Islet precursor cell (in vitro differentiated cells): Measurements from ENCODE around the gene STH.
A peak's percentile ranks its signal among the peaks of the same experiment; 100 is the strongest.

Experiments
- DNase-seq: peaks from one replicate; pipeline ENCODE4 v3.0.0-alpha.2; 2018

The STH gene

GRCh38 chr17:46028981-46029565 is 30.0 kb downstream of the STH start:
- no peak for DNase-seq

GRCh38 chr17:46029627-46030026 is 30.6 kb downstream of the STH start:
- no peak for DNase-seq

- DNase-seq: no peak
These were observed 31.7 kb downstream of the STH start for GRCh38 chr17:46030752-46031151.

DNA sequence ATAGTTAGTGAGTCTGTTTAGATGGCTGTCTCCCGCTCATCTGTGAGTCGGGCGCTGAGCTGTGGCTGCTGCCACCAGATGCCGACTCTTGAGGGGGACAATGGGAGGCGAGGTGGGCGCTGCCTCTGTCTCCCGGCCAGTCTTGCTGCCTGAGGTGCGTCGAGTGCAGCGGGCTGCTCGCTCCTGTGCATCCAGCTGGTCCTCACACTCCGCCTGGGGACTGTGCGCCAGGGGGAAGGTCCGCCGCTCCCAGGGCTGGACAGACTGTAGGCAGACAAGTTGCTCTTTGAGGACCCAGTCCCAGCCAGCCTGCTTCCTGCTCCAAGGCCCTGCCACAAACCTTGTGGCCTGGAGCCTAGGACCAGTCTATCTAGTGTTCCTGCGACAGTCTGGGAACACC is 32.4 kb downstream of the STH start:
- DNase-seq: no peak

DNA sequence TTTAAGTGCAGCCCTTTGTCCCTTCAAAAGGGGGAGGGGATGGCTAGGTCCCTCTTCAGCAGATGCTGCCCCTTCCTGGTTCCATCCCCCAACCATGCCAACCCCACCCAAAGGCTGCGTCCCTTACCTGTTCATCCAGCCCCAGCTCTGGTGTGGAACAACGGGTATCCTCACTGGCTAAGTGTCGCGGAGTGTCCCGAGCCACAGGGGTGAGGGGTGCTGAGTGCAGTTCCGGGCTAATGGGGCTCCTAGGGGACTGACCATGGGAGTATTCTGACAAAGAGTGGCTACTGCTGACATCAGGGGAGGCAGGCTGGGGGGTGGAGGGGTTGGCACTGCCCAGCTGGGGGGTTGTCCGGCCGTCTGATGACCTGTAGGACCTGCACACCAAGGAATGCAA is 32.9 kb downstream of the STH start:
- DNase-seq: no peak

DNA sequence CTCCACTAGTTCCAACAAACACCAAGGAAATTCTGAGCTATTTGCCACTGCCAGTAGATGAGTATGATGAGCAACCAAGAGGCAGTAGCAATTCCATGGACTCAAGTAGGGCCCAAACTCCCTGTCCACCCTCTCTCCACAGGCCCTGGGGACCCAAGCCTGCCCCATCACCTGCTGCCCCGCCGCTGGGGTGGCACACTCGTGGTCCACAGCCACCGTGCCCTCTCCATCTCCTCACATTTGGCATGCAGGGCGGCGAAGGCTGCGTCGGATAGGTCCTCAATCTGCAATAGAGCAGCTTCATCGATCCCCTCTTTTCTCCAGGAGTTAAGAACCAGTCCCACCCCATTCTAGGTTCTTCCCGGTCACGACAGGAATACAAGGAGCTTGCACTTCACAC is 33.9 kb downstream of the STH start:
- no peak for DNase-seq

DNA sequence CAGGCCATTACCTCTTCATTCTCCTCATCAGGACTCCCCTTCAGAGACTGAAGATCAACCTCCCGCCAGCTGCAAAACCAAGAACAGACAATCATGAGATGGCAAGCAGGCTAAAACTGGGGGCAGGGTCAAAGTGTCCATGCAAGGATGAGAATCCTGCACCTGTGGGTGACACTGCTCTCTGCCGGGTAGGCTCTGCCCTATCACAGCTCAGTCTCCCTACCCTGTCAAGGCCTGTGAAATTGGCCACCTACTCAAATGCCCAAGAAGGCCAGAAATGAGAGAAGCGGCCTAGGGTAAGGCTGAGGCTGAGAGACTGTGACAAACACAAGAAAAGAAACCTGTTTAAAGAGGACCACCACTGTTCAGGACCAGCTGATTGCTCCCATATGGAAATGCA is 34.3 kb downstream of the STH start:
- no peak for DNase-seq

DNA sequence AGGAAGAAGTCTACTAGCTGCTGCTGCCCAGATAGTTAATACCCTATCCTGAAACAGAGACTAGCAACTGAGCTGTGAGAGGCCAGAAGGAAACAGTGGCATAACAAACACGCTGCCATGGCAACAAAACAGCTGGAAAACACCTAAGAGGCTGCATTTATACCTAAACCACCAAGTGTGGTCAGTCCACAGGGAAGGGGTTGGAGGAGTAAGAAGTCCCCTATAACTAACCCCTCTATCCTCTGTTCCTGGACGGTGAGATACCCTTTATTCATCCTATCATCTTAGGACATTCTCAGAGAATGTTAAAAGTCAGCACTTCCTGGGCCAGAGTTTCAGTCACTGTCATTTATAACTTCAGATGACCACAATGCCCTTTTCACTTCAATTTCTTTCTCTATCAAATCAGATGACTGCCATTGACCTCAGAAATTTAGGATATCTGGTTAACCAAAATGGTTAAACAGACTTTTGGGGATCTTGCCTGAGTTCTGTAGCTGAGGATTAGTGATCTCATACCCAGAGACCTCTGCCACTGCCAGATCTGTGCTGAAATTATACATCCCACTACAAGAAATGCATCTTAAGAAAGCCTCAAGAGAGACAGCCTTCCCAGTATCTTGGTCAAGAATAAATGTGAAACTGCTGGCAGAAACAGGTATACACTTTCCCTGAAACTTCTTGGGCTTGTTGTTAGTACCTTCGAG is 36.2 kb downstream of the STH start:
- no peak for DNase-seq

GRCh38 chr17:46036491-46036890 is 37.4 kb downstream of the STH start:
- DNase-seq: no peak

- DNase-seq: no peak
These were observed 38.7 kb downstream of the STH start for GRCh38 chr17:46037722-46038255.

DNA sequence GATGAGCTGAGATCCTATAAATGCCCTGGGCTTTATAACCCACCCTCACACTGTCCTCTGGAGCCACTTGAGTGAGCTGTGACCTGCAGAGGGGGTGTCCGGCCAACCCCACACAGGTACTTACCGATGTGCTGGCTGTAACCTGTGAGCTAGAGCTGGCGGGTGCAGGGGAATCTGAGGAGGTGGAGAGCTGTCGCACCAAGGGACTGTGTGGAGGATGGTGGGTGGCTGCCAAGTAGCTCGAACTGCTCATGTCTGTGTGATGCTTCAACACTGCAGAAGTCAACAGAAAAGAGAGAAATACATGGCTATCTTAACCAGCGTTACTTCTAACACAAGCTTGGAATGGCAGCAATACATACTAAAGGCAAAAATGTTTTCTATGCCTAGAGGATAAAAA is 39.4 kb downstream of the STH start:
- DNase-seq: no peak

GRCh38 chr17:46038937-46039336 is 39.9 kb downstream of the STH start:
- DNase-seq: no peak

DNA sequence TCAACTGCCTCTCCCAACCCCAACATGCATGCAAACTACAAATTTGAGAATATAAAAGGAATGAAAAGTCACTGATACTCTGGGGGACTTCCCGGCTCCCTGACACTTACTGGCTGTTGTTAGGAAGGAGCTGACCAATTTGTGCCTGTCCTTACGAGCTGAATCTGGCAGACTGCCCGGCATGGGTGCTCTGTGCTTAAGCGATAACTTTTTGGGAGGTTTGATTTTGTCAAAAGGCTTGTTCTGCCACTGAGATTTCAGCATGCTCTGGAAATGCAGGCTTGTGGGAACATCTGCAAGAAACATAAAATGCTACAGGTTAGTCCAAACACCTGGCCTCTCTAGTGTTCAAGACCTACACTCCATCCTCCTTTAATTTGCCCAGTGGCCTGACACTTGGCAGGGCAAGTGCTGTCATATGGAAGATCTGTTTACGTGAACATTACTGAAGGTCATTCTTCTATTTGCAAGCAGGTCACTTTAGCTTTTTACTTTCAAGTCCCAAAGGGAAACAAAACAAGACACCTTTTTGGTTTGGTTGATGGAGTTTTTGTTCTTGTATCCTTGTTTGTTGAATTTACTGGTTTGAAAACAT is 40.6 kb downstream of the STH start:
- DNase-seq: no peak

GRCh38 chr17:46042246-46042645 is 43.2 kb downstream of the STH start:
- no peak for DNase-seq

DNA sequence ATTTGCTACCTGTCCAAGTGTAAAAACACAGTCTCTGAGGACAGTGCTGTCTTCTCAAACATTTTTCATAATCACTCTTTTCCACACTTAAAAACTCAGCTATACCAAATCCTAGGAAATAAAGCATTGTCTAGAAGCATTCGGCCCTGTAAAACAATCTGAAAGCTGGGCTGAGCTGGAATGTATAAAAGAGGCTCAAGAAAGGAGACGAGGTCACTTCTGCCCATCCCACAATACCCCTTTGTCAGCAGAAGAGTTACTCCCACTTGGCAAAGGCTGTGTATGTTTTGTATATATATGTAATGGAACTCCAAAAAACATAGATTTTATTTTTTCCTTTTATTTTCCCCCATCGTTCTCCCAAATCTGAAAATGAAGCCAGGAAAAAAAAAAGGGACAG is 43.9 kb downstream of the STH start:
- no peak for DNase-seq

- DNase-seq: no peak
These were observed 44.6 kb downstream of the STH start for GRCh38 chr17:46043606-46044005.

DNA sequence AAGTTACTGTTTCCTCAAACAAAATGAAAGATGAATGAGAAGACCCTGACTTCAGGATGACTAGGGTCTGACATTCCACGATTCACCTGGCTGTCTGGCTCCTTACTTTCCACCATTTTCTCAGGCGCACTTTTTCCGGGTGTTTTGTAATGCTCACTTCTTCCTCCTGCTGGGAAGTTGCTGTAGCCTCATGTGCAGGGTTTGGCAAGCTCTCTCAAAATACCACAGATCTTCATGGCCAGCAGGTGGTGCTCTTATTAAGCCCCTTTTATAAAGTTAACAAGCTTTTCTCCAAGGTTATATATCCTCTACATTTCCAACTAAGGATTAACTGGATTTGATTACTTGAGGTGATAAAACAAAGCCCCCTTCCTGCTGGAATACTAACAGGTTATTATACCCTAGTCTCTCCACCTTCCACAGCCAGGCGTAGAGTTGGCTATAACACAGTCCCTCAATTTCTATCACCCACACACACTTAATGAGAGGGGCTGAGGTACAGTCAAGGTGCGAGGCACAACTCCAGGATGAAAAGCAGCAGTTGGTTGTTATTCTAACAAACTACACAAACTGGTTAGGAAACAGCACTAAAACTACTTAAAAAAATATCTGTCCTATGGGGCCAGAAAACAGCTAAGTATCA is 45.4 kb downstream of the STH start:
- peak; percentile 88 for DNase-seq

DNA sequence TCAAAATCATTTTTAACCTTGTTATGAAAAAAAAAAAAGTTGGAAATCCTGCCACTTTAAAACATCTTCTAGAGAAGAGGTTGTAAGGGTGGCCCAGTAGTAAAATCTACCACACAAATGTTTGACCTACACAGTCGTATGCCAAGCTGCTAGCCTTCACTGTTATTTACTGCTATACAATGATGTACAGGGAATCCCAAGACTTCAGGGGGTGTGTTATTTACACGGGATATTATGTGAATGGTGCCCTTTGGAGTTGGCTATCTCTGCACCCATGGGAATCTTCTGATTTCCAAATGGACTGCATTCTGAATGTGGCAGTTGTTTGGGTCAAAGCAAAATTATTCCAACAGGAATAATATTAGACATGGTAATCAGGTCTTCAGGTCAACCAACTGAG is 45.9 kb downstream of the STH start:
- DNase-seq: no peak

DNA sequence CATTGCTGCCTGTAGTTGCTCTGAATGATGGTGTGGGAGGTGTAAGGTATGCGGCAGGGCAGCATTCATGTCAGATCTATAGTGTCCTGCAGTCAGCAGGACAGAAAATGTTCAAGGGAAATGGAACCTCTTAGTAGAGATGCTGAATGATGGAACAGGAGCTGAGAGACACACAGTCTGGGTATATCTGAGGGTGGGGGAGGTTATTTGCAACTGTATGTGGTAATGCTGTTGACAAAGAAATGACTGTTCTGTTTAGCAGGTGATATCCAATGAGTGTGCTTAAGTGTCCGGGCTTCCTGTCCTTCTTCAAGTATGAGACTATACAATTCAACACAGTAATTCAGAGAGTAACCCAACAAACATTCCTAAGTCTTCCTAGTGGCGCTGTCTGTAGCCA is 46.6 kb downstream of the STH start:
- DNase-seq: peak; percentile 82

- DNase-seq: no peak
These were observed 47.9 kb downstream of the STH start for GRCh38 chr17:46046957-46047356.

DNA sequence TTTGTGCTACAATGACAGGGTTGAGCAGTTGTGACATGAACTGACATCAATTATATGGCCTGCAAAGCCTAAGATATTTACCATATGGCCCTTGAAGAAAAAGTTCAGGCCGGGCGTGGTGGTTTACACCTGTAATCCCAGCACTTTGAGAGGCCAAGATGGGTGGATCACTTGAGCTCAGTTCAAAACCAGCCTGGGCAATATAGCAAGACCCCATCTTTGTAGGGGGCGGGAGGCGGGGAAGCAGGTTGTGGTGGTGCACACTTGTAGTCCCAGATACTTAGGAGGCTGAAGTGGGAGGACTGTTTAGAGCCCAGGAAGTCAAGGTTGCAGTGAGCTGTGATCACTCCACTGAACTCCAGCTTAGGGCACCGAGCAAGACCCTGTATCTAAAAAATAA is 48.3 kb downstream of the STH start:
- no peak for DNase-seq

- DNase-seq: no peak
These were observed 48.8 kb downstream of the STH start for GRCh38 chr17:46047856-46048255.
